ENCODE data around the gene TGFBI. TPM values are rescaled to one million over a fixed set of nuclear protein-coding genes. Genes with fewer than 3 reads are reported as not detected.
"Not testable (repeated sequence)": the region's sequence is repeated elsewhere in the genome, so short reads cannot be mapped to it uniquely, and the experiment has no call there.

The TGFBI gene
- polyA plus RNA-seq, 10 donors: 111 to 323 (median 186) TPM

- no peak for DNase-seq
These were observed 14.8 kb downstream of the TGFBI start for GRCh38 chr5:136043551-136043950.

- no peak for DNase-seq
These were observed 15.3 kb downstream of the TGFBI start for GRCh38 chr5:136043968-136044610.

GRCh38 chr5:136045026-136045425 lies 16.2 kb downstream of the TGFBI start:
- not testable (repeated sequence) for DNase-seq

GRCh38 chr5:136046246-136046645 lies 17.5 kb downstream of the TGFBI start:
- no peak for DNase-seq

GRCh38 chr5:136047858-136048257 lies 19.1 kb downstream of the TGFBI start:
- no peak for DNase-seq

GRCh38 chr5:136048966-136049365 lies 20.2 kb downstream of the TGFBI start:
- DNase-seq: no peak

GRCh38 chr5:136051486-136052220 lies 22.9 kb downstream of the TGFBI start:
- no peak for DNase-seq

GRCh38 chr5:136052692-136053335 lies 24.0 kb downstream of the TGFBI start:
- no peak for DNase-seq

- peak in 2 of 3 donors; percentile 47 to 91 for DNase-seq
These were observed 24.8 kb downstream of the TGFBI start for GRCh38 chr5:136053336-136054141.

- peak; percentile 67 to 95 (median 78) for DNase-seq
These were observed 25.6 kb downstream of the TGFBI start for GRCh38 chr5:136054142-136055019.

- DNase-seq: no peak
These were observed 27.0 kb downstream of the TGFBI start for GRCh38 chr5:136055612-136056309.

- no peak for DNase-seq
These were observed 27.5 kb downstream of the TGFBI start for GRCh38 chr5:136056336-136056735.

- DNase-seq: no peak
These were observed 28.1 kb downstream of the TGFBI start for GRCh38 chr5:136056771-136057335.

- peak in 1 of 3 donors; percentile 85 for DNase-seq
These were observed 28.7 kb downstream of the TGFBI start for GRCh38 chr5:136057401-136058038.

GRCh38 chr5:136058039-136058971 lies 29.5 kb downstream of the TGFBI start:
- DNase-seq: peak; percentile 91 to 96 (median 96)

- DNase-seq: no peak
These were observed 30.2 kb downstream of the TGFBI start for GRCh38 chr5:136058972-136059354.

- DNase-seq: no peak
These were observed 32.2 kb downstream of the TGFBI start for GRCh38 chr5:136060963-136061362.

- no peak for DNase-seq
These were observed 33.0 kb downstream of the TGFBI start for GRCh38 chr5:136061630-136062365.
